GM12878 (cell line): ENCODE measurements around the gene NBPF3. TPM values are rescaled to one million over a fixed set of nuclear protein-coding genes. Genes with fewer than 3 reads are reported as not detected.

Experiments
- ATAC-seq: fragments of 200-7000 bp; cut with Tn5 transposase; 3 replicates; pipeline ENCODE4 v1.9.1; 2020; ENCODE audit warnings: mild to moderate bottlenecking, moderate library complexity
- BruUV-seq: library from RNA; stranded (reverse); fragments of 400-500 nt; replicated peaks from 2 replicates; lab custom pipeline; 2021; lab: Mats Ljungman, UMichigan
- CTCF ChIA-PET: fragments of 300-600 bp; sonication (Branson Sonifier 250); formaldehyde crosslinking; extraction: SDS; loops from one replicate; lab custom pipeline; 2021; ENCODE audit warnings: inconsistent platforms; lab: Yijun Ruan, JAX
- POLR2A ChIA-PET: fragments of 350-600 bp; formaldehyde crosslinking; extraction: SDS; loops from one replicate; lab custom pipeline; 2021; ENCODE audit warnings: inconsistent platforms; lab: Charles Lee
- RAD21 ChIA-PET: fragments of 300-600 bp; sonication (Branson Sonifier 250); formaldehyde crosslinking; loops from one replicate; lab custom pipeline; 2023; ENCODE audit warnings: antibody characterized with exemption; ENCODE audit not compliant: unreplicated experiment; lab: Charles Lee
- SMC1A ChIA-PET: fragments of 300-600 bp; sonication (Branson Sonifier 250); formaldehyde crosslinking; loops from one replicate; lab custom pipeline; 2023; ENCODE audit not compliant: unreplicated experiment, uncharacterized antibody; lab: Charles Lee
- DNase-seq: peaks from one replicate; pipeline ENCODE4 v3.0.0-alpha.2; 2011; ENCODE audit warnings: low read depth, low spot score
- FAIRE-seq: peaks from 3 replicates; lab custom pipeline; 2011; peaks lifted over from hg19 to GRCh38; lab: Jason Lieb, UNC
- H2AFZ ChIP-seq: 2 replicates; pipeline ENCODE4 v1.6.0; 2011; ENCODE audit warnings: low read depth, low read length, control low read depth; ENCODE audit not compliant: control insufficient read depth
- H3K27ac ChIP-seq: 2 replicates; pipeline ENCODE4 v1.5.1; 2011; ENCODE audit warnings: control low read depth; ENCODE audit not compliant: control insufficient read depth, insufficient read depth
- H3K27me3 ChIP-seq, 2 experiments: replicated peaks in 1 of 2; 2 replicates each; pipeline versions ENCODE4 v1.6.0 to v1.6.1; 2011; ENCODE audit warnings: low read length in 1 of 2; ENCODE audit not compliant: control insufficient read depth in 2 of 2, insufficient read depth in 2 of 2
- H3K36me3 ChIP-seq, 2 experiments: 2 replicates each; pipeline ENCODE4 v1.5.1; 2011; ENCODE audit warnings: low read length in 1 of 2; ENCODE audit not compliant: control insufficient read depth in 2 of 2, insufficient read depth in 2 of 2
- H3K4me1 ChIP-seq: 2 replicates; pipeline ENCODE4 v1.6.1; 2011; ENCODE audit warnings: mild to moderate bottlenecking, low read length, moderate library complexity, mixed read lengths; ENCODE audit not compliant: control insufficient read depth, insufficient read depth
- H3K4me2 ChIP-seq: 2 replicates; pipeline ENCODE4 v1.6.0; 2011; ENCODE audit warnings: control low read depth; ENCODE audit not compliant: control insufficient read depth, insufficient read depth
- H3K4me3 ChIP-seq: fragments of 200-600 bp; sonication (generic); 2 replicates; pipeline ENCODE4 v1.5.1; 2016
- H3K79me2 ChIP-seq: 2 replicates; pipeline ENCODE4 v1.6.0; 2011; ENCODE audit warnings: low read length; ENCODE audit not compliant: control insufficient read depth, insufficient read depth
- H3K9ac ChIP-seq: 2 replicates; pipeline ENCODE4 v1.8.0; 2011; ENCODE audit warnings: low read length, control low read depth, mixed read lengths; ENCODE audit not compliant: control insufficient read depth, insufficient read depth
- H3K9me3 ChIP-seq: replicated peaks from 3 replicates; pipeline ENCODE4 v1.5.1; 2011; ENCODE audit warnings: mild to moderate bottlenecking, low read length; ENCODE audit not compliant: control insufficient read depth, insufficient read depth
- H4K20me1 ChIP-seq: 2 replicates; pipeline ENCODE4 v1.6.0; 2011; ENCODE audit not compliant: control insufficient read depth, insufficient read depth
- BMI1 ChIP-seq: fragments of 450-650 bp; IDR thresholded peaks from 2 replicates; pipeline ENCODE4 v1.6.1; 2016; ENCODE audit warnings: mild to moderate bottlenecking, moderate library complexity, borderline replicate concordance
- EED ChIP-seq: sonication (generic); IDR thresholded peaks from 2 replicates; pipeline ENCODE4 v1.6.1; 2016; ENCODE audit warnings: antibody characterized with exemption, low read depth
- EGR1 ChIP-seq, 2 experiments: IDR thresholded peaks; 1 replicate in 1 of 2; 2 replicates in 1 of 2; pipeline ENCODE4 v1.6.1; 2011 to 2012; ENCODE audit warnings: low read depth in 2 of 2, low read length in 2 of 2, borderline replicate concordance in 1 of 2, mild to moderate bottlenecking in 1 of 2, moderate library complexity in 1 of 2
- ETV6 ChIP-seq, 2 experiments: fragments of 450-650 bp in 1 of 2; IDR thresholded peaks in 1 of 2; conservative IDR thresholded peaks in 1 of 2; 2 replicates each; pipeline ENCODE4 v1.6.1; 2014; ENCODE audit warnings: antibody characterized with exemption in 1 of 2, borderline replicate concordance in 1 of 2, low read depth in 1 of 2, mild to moderate bottlenecking in 1 of 2, moderate library complexity in 1 of 2
- EZH2 ChIP-seq: IDR thresholded peaks from 2 replicates; pipeline ENCODE4 v1.6.1; 2012; ENCODE audit warnings: low read depth, mild to moderate bottlenecking, control low read depth, inconsistent platforms, low read length, borderline replicate concordance; ENCODE audit not compliant: control insufficient read depth
- HSF1 ChIP-seq: fragments of 150-350 bp; IDR thresholded peaks from 2 replicates; pipeline ENCODE4 v1.6.1; 2014; ENCODE audit warnings: mild to moderate bottlenecking, low read depth, low read length
- IRF4 ChIP-seq: IDR thresholded peaks from 2 replicates; pipeline ENCODE4 v1.6.1; 2011; ENCODE audit warnings: low read depth, low read length
- MYC ChIP-seq: IDR thresholded peaks from 2 replicates; pipeline ENCODE4 v1.6.1; 2011; ENCODE audit warnings: mild to moderate bottlenecking, low read length, moderate library complexity, inconsistent platforms; ENCODE audit not compliant: insufficient read depth, insufficient replicate concordance, insufficient read length, severe bottlenecking
- NFYB ChIP-seq: IDR thresholded peaks from 2 replicates; pipeline ENCODE4 v1.6.1; 2011; ENCODE audit warnings: low read depth, mild to moderate bottlenecking, low read length, improper control_type of control experiment, moderate library complexity; ENCODE audit not compliant: insufficient read depth
- NR2C2 ChIP-seq: IDR thresholded peaks from 2 replicates; pipeline ENCODE4 v1.6.1; 2011; ENCODE audit warnings: borderline replicate concordance, low read depth; ENCODE audit not compliant: control insufficient read depth, insufficient read length
- PAX5 ChIP-seq: IDR thresholded peaks from 2 replicates; pipeline ENCODE4 v1.6.1; 2011; ENCODE audit warnings: low read depth, low read length, borderline replicate concordance
- PKNOX1 ChIP-seq: fragments of 450-650 bp; IDR thresholded peaks from 2 replicates; pipeline ENCODE4 v1.6.1; 2016; ENCODE audit warnings: mild to moderate bottlenecking
- RUNX3 ChIP-seq: IDR thresholded peaks from 2 replicates; pipeline ENCODE4 v1.6.1; 2012; ENCODE audit warnings: low read length, inconsistent platforms
- SPI1 ChIP-seq: IDR thresholded peaks from 2 replicates; pipeline ENCODE4 v1.6.1; 2011; ENCODE audit warnings: low read depth, mild to moderate bottlenecking, low read length, moderate library complexity, borderline replicate concordance; ENCODE audit not compliant: insufficient read depth
- SRF ChIP-seq, 2 experiments: IDR thresholded peaks; 2 replicates each; pipeline ENCODE4 v1.6.1; 2011; ENCODE audit warnings: low read depth in 2 of 2, low read length in 2 of 2, mild to moderate bottlenecking in 1 of 2, moderate library complexity in 1 of 2
- USF1 ChIP-seq: IDR thresholded peaks from 2 replicates; pipeline ENCODE4 v1.6.1; 2011; ENCODE audit warnings: borderline replicate concordance, low read depth, mild to moderate bottlenecking, moderate library complexity, mixed read lengths, low read length; ENCODE audit not compliant: insufficient read depth; ENCODE audit errors: extremely low read length
- WRNIP1 ChIP-seq: IDR thresholded peaks from 2 replicates; pipeline ENCODE4 v1.6.1; 2011; ENCODE audit warnings: low read depth, low read length, improper control_type of control experiment, borderline replicate concordance
- YY1 ChIP-seq: IDR thresholded peaks from 2 replicates; pipeline ENCODE4 v1.6.1; 2011; ENCODE audit warnings: low read depth, mild to moderate bottlenecking, low read length
- ZNF207 ChIP-seq: fragments of 450-650 bp; IDR thresholded peaks from 2 replicates; pipeline ENCODE4 v1.6.1; 2014; ENCODE audit warnings: antibody characterized with exemption, mild to moderate bottlenecking, borderline replicate concordance
- ZNF217 ChIP-seq: fragments of 450-650 bp; IDR thresholded peaks from 2 replicates; pipeline ENCODE4 v1.6.1; 2017; ENCODE audit warnings: antibody characterized with exemption, mild to moderate bottlenecking
- WGBS: methylation state at CpG from one replicate; pipeline ENCODE4 v1.1.6; 2016; ENCODE audit warnings: low lambda C conversion rate; ENCODE audit not compliant: insufficient replicate concordance, insufficient coverage; ENCODE audit errors: missing lambda C conversion rate; 5-methylcytosine and 5-hydroxymethylcytosine counted together
- in situ Hi-C: fragments of 300-500 bp; cut with MboI; formaldehyde crosslinking; loops from 9 replicates; pipeline ENCODE4 v1.14.3; 2018; ENCODE audit warnings: mixed read lengths
- intact Hi-C: fragments of 100-400 bp; cut with micrococcal nuclease; formaldehyde crosslinking; loops from one replicate; pipeline ENCODE4 v1.14.2; 2022; ENCODE audit not compliant: unreplicated experiment
- polyA plus RNA-seq, 11 experiments: library from polyadenylated mRNA; depleted of rRNA in 4 of 11; unstranded in 6 of 11; stranded (reverse) in 5 of 11; fragments of >200 nt; fragmentation: Nextera tagmentation in 4 of 11; fragmentation: Illumina TruSeq in 1 of 11; extraction: Ambion mirVana in 4 of 11; extraction: Trizol in 1 of 11; gene quantifications; 1 replicate in 1 of 11; 2 replicates in 10 of 11; pipeline versions ENCODE4 v1.2.1 to v1.2.3, GENCODE V29; 2011 to 2016; ENCODE audit warnings: inconsistent platforms in 2 of 11, missing spikeins in 2 of 11, low read depth in 1 of 11
- total RNA-seq, 4 experiments: library from RNA; depleted of rRNA in 3 of 4; stranded (reverse); fragments of >200 nt in 3 of 4; fragmentation: Illumina TruSeq in 1 of 4; extraction: Trizol in 1 of 4; gene quantifications; 2 replicates each; pipeline versions ENCODE4 v1.2.1 to v1.2.3, GENCODE V29; 2013 to 2021

The NBPF3 gene
- total and polyA plus RNA-seq, 10 of the 15 experiments (the other 5 are each of a cell fraction or from before 2014, with no cell fraction given), result 0.56 to 4.4 (median 2.7) TPM

- ChIA-PET RAD21 (interaction anchor here (1.0 to 9.8 kb wide), 2 partner anchors 27 to 253 kb away, joined by 3 to 109 read pairs; no protein-coding TSS in a partner anchor), SMC1A (interaction anchor here (1.0 to 18.6 kb wide), 3 partner anchors 12 to 153 kb away, joined by 3 to 326 read pairs (median 3); no protein-coding TSS in a partner anchor), CTCF (interaction anchor here (0.7 to 14.7 kb wide), 4 partner anchors 9 to 633 kb away, joined by 3 to 327 read pairs (median 4); no protein-coding TSS in a partner anchor), POLR2A (no interaction called here)
- Histone ChIP-seq H3K9ac (no peak overlapping the region), H3K4me2 (no peak overlapping the region), H3K4me3 (no peak overlapping the region), H3K36me3 (no peaks in the 10 kb centered on the region), H3K27me3 (peaks cover 2 to 16% of the 10 kb centered on the region in 2 experiments), H3K27ac (no peak overlapping the region), H3K9me3 (no peaks in the 10 kb centered on the region), H3K79me2 (no peaks in the 10 kb centered on the region), H3K4me1 (no peaks in the 10 kb centered on the region), H4K20me1 (no peaks in the 10 kb centered on the region), H2AFZ (no peak overlapping the region)
- ATAC-seq (no peak), DNase-seq (no peak), FAIRE-seq (no peak)
- 0% methylated on average over 1 of the region's 1 CpG for WGBS
- TF ChIP-seq SPI1, result no peak
- no peak for TF ChIP-seq ZNF207
- no peak for TF ChIP-seq EED
- TF ChIP-seq SRF (IDR thresholded peaks at IDR 0.05; ENCODE audit: low read depth in 2 of 2, low read length in 2 of 2), result no peak
- no peak for TF ChIP-seq WRNIP1
- TF ChIP-seq NFYB, result no peak
- TF ChIP-seq HSF1, result no peak
- TF ChIP-seq ZNF217, result no peak
- no peak for TF ChIP-seq ETV6 (conservative IDR thresholded peaks at IDR 0.05 in 1 of 2, IDR thresholded peaks at IDR 0.05 in 1 of 2; ENCODE audit: borderline replicate concordance in 1 of 2, low read depth in 1 of 2)
- no peak for TF ChIP-seq EGR1 (IDR thresholded peaks at IDR 0.05; ENCODE audit: borderline replicate concordance in 1 of 2, low read depth in 2 of 2, low read length in 2 of 2)
- TF ChIP-seq MYC, result no peak
- TF ChIP-seq PAX5, result no peak
- TF ChIP-seq PKNOX1, result no peak
- TF ChIP-seq YY1, result no peak
- TF ChIP-seq RUNX3, result no peak
- no peak for TF ChIP-seq EZH2
- no peak for TF ChIP-seq NR2C2
- no peak for TF ChIP-seq IRF4
- TF ChIP-seq BMI1, result no peak
- no peak for TF ChIP-seq USF1
- no TSS peak for BruUV-seq
- in situ Hi-C loops (no loop called here), intact Hi-C loops (no loop called here)
These were observed 67.8 kb downstream of the NBPF3 start for GRCh38 chr1:21507511-21508270.
